Stimulated activated CD8-positive, alpha-beta memory T cell treated with anti-CD3 and anti-CD28 coated beads, Interleukin-15, amount 100 ng/mL, for 24 hours (primary cell): ENCODE results near the gene NKX2-4.

Experiments used
- DNase-seq: peaks from one replicate; pipeline ENCODE4 v3.0.0-alpha.2; 2020; ENCODE audit warnings: low read depth

NKX2-4 gene

DNA sequence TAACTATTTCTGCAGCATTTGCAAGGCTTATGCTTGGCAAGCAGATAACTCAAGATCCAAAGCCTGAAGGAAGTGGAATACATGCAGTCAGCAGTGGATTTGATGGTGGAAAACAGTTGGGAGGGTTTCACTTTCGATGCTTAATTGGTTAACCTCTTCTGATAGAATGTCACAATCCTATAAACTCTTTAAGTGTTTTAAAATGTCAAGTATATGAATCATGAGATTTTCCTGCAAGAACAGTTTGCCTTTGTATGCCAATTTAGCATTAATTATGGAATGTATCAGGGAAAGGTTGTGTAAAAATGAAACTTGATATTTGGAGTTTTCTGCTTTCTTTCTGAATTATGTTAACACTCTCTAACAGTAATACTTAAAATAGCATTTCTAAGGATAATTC is 36.6 kb downstream of the NKX2-4 start:
- no peak for DNase-seq

DNA sequence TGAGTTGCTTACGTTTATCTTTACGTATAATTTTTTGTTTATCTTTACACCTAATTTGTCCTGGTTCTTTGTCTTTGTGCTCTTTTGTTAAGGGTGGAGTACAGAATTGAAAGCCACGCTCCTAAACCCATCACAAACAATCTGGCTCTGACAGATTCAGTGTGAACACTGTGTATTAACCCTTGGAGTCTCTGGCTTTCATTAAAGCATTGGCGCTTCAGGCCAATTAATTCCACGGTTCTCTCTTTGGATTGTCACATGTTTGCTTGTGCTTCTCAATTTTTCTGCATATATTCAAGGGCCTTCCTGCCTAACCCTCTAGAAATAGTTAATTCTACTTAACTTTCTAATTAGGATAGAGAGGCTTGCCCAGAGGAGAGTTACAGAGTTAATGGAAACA is 38.6 kb downstream of the NKX2-4 start:
- DNase-seq: no peak

- no peak for DNase-seq
Observed at GRCh38 chr20:21357844-21358243, 39.5 kb downstream of the NKX2-4 start.

- DNase-seq: no peak
Observed at GRCh38 chr20:21356386-21356785, 40.9 kb downstream of the NKX2-4 start.

DNA sequence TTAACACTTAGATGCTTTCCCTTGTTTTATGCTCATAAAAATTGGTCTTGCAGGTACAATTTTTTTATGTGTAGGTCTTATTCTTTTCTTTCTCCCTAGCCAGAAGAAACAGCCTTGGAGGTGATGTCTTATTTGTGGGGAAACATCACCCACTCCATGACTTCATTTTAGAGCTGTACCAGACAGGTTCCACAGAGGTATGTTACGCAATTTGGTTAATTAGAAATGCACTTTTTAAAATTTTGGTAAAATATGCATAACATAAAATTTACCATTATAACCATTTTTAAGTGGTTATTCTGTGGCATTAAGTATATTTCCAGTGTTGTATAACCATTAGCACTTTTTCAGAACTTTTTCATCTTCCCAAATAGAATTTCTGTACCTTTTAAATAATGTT is 41.3 kb downstream of the NKX2-4 start:
- DNase-seq: no peak

GRCh38 chr20:21353236-21353635 is 44.1 kb downstream of the NKX2-4 start:
- no peak for DNase-seq

DNA sequence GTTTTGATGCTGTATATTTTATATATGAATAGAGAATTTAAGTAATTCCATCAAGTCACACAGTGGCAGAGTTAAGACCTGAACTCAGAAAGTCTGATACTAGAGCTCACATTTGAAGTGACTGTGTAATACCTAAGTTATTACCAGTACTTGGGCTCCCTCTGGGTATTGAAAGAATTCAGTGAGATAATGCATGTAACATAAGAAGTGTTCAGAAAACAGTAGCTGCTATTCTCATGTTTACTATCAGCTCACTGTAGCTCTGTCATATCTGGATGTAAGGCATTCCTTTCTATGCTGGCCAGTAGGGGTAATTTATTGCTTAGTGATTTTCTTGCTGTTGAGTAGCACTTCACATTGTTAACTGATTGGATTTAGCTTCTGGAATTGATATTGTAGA is 44.6 kb downstream of the NKX2-4 start:
- DNase-seq: no peak
